HG03108 (cell line): Measurements from ENCODE around the gene INTS6L.

Experiments
- ATAC-seq: cut with Tn5 transposase; IDR thresholded peaks from one replicate; pipeline ENCODE4 v1.9.1; 2021; ENCODE audit warnings: moderate library complexity; ENCODE audit not compliant: unreplicated experiment

INTS6L gene, protein sequence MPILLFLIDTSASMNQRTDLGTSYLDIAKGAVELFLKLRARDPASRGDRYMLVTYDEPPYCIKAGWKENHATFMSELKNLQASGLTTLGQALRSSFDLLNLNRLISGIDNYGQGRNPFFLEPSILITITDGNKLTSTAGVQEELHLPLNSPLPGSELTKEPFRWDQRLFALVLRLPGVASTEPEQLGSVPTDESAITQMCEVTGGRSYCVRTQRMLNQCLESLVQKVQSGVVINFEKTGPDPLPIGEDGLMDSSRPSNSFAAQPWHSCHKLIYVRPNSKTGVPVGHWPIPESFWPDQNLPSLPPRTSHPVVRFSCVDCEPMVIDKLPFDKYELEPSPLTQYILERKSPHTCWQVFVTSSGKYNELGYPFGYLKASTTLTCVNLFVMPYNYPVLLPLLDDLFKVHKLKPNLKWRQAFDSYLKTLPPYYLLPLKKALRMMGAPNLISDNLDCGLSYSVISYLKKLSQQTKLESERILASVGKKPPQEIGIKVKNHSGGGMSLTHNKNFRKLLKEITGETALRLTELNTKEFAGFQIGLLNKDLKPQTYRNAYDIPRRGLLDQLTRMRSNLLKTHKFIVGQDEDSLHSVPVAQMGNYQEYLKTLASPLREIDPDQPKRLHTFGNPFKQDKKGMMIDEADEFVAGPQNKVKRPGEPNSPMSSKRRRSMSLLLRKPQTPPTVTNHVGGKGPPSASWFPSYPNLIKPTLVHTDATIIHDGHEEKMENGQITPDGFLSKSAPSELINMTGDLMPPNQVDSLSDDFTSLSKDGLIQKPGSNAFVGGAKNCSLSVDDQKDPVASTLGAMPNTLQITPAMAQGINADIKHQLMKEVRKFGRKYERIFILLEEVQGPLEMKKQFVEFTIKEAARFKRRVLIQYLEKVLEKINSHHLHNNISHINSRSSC

DNA sequence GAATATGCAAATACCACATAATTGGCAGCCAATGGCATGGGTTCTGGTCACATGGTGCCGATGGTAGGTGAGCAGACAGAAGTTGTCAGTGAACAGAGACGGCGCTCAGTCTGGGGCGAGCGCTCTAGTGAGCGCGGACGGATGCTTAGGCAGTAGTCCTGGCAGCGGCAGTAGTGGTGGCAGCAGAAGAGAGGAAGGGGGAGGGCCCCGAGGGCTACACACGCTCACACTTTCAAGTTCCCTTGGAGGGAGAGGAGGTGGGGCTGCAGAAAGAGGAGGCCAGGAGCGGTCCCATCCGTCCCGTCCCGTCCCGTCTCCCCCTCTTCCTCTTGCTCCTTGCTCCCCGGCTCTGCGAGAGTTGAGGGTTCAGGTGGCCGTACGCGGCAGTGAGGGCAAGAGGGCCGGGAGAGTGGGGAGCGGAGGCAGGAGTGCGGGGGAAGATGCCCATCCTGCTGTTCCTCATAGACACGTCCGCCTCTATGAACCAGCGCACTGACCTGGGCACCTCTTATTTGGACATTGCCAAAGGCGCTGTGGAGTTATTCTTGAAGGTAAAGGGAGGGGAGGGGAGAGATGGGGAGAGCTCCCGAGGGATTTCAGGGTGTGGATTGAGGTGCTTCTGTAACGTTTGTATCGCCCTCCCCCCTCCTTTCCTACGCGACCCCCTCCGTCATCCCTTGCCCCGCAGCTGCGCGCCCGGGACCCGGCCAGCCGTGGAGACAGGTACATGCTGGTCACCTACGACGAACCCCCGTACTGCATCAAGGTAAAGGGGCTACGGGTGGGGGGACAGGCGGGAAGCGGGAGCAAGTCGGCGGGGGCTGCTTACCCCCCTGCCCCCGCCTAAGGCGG is at the start of gene INTS6L:
Gene INTS6L (plus strand): TSS at position 108 of the 852 bp plus-strand sequence. CDS start 333 bp downstream, at position 441.
- peak; percentile 81 for ATAC-seq

DNA sequence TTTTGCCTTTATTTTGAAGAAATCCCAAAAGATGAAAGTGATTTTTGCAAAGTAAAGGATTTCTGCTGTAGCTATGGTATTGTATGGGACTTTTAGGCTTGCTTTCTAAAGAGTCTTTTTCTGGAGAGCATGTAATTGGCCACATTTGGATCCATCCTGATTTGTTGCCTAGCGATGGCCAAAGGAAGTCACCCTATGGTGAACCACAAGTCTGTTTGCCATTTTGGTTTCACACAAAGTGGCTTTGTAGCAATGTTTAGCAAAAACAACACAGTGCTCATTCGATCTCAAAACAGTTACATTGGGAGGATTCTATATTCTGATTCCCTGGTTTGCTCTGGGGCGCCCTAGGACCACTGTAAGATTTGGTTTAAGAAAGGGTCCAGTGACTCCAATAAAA is 44.1 kb upstream of the INTS6L start:
- no peak for ATAC-seq

DNA sequence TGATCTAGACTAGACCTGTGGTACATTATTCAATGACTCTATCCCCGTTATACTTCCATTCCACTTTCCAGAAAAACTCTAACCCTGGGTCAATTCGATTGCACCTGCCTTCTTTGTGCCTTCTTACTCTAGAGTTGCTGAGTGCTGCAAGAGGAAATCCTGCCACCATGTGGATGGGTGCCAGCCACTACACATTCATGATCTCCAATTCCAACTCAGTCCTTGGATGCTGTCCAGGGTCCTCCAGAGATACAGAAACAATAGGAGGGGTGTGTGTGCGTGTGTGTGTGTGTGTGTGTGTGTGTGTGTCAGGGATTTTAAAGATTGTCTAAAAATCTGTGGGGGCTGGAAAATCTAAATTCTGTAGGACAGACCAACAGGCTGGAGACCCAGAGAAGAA is 42.9 kb upstream of the INTS6L start:
- ATAC-seq, result no peak

DNA sequence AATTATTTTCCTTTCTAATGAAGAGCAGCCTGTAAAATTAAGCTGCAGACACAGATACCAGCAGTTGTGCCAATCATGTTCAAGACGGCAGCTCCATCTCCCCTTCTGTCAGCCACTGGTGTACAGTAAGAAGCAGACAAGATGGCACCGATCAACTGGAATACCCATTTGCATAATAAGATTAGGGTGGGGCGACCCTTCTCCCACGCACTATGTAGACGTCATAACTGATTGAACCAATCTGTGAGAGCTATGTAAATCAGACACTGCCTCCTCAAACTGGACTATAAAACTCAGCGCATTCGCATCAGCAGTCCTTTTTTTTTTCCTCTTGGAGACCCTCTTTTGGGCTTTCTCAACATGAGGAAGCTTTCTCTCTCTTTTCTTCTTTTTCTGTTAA is 40.4 kb upstream of the INTS6L start:
- no peak for ATAC-seq

DNA sequence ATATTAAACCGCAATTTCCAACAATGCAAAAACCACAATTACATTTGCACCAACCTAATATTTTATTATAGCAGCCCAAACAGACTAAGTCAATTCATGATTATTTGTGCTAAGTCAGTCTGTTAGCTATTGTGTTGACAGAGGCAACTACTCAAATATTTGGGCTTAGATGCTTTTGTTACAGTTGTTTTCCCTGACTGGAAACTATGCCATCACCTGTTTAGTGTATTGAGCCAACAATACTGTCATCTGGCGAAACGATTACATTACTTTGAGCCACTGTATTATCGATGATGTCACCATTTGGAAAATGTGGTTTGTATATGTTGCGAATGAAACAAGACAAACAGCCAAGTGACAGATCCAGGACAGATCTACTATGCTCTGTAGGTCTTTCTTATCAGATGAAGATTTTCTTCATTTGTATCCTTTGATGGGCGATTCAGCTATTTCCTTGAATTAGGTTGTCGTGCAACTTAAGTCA is 38.7 kb upstream of the INTS6L start:
- no peak for ATAC-seq

DNA sequence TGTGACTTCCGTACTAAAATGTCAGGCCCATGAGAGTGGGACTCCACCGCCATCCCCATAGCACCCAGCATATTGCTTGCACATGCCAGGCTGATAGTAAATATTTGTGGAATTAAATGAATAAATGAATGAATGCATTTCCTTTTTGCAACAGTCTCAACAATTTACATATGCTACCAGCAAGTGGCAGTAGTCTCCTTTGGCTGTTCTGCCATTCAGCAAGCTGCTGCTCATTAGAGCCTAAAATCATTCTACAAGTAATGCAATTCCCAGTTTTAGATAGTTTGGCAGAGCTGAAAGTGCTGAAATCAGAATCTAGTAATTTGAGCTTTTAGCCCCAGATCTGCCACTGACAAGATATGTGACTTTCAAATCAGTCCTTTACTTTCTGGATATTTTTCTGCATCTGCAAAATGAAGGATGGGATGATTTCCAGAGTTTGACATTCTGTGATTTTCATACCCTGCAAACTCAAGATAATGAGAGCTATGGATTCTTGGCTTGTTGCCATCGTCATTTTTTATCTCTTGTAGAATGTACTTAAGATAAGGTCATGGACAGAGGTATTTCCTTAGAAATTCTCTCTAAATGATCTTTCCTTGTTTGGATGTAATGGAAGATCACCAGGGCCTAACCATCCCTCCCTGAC is 35.7 kb upstream of the INTS6L start:
- ATAC-seq, result no peak

DNA sequence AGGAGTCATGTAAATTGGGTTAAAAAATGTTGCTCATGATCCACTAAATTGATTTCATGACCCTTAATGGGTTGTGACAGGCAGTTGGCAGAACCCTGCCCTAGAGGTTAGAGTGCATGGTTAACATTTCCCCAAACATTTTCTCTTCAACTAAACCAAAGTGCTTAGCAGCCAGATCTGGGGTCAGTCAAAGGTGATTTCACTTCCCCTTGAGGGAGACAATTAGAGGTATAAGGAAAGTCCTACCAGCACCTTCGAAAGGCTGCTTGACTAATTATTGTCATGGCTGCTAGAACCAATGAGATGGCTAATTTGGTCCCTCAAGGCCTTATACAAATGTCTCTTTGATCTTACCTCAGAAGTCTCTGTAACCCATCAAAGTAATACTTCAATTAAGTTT is 30.9 kb upstream of the INTS6L start:
- ATAC-seq, result peak; percentile 80

DNA sequence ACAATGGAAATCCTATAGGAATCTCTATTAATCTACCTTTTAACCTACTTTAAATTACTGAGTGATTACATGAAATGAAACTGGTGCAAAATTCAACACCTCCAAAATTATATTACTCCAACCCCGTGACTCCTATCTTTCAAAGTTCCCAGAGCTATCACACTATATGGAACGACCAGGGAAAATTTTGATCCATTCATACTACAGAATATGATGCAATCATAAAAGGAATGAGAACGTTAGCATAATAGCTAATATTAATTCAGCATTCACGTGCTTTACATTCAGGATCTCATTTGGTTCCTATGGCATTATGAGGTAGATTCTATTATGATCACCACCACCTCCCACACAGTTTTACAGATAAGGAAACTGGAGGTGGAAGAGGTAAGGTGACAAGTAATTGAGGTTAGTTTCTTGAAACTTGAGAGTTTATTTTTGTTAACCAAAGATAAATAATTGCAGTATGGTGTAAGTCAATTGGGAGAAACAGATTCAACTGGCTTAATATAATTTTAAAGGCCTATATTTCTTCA is 29.4 kb upstream of the INTS6L start:
- ATAC-seq, result no peak

DNA sequence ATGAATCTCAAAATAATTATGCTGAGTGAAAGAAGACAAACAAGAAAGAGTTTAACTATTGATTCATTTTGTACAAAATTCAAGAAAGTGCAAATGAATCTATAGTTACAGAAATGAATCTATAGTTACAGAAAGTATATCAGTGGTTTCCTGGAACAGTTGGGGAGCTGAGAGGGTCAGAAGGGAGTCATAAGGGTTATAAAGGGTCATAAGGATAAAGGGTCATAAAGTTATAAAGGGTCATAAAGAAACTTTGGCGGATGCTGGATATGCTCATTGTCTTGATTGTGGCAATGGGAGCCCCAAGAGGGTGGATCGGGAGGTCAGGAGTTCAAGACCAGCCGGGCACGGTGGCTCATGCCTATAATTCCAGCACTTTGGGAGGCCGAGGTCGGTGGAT is 26.0 kb upstream of the INTS6L start:
- ATAC-seq, result no peak

DNA sequence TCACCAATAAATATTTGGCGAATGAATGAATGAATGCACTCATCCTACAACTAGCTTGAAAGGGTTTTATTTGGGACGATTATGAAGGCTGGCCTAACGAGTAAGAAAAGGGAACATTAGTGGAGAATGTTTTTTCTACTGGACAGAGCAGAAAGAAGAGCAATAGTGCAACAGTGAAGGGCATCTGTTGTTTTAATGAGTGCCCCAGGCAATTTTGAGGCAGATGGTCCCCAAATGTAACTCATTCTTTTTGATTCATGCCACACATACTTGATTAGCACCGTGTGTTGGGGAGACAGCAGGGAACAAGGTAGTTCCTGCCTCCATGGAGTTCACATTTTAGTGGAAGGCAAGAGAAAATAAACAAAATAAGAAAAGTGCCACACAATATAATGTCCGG is 22.7 kb upstream of the INTS6L start:
- no peak for ATAC-seq

DNA sequence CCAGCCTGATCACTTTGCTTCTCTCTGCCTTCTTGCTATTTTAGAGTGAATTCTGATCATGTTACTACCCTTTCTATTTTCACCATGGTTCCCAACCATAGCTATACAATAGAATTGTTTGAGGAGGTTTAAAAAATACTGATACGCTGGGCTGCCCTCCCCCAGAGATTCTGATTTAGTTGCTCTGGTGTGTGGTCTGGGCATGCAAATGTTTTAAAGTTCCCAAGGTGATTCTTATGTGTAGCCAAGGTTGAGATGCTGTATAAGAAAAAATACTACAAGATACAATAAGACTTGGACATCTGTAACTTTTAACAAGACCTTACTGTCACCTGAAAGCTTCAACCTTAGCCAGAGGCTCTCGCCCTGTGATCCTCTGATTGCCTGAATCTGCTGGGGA is 22.2 kb upstream of the INTS6L start:
- no peak for ATAC-seq

DNA sequence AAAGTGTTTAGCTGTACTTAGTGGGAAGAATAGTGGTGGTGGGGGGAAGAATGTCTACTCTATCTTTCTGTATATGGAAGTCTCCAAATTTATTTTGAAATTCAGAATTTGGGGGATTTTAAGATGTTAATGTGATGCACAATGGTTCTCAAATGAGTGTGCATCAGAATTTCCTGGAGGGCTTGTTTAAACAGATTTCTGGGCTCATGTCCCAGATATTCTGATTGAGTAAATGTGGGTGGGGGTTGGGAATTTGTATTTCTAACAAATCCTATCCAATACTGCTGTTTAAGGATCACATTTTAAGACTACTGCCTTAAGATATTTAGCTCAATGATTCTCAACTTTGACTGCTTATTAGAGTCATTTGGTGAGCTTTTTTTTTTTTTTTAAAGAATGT is 15.1 kb upstream of the INTS6L start:
- no peak for ATAC-seq

DNA sequence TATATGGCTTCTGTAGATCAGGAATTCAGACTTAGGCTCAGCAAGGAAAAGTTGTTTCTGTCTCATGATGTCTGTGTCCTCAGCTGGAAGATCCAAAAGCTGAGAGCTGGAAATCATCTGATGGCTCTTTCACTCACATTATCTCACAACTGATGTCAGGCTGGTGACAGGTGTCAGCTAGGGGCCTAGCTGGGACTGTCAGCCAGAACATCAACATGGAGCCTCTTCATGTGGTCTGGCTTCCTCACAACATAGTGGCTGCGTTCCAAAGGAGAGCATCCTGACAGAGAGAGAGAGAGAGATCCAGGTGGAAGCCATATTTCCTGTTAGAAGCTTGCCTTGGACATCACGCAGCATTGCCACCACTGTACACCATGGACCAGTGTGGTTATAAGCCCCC is 10.6 kb upstream of the INTS6L start:
- no peak for ATAC-seq

DNA sequence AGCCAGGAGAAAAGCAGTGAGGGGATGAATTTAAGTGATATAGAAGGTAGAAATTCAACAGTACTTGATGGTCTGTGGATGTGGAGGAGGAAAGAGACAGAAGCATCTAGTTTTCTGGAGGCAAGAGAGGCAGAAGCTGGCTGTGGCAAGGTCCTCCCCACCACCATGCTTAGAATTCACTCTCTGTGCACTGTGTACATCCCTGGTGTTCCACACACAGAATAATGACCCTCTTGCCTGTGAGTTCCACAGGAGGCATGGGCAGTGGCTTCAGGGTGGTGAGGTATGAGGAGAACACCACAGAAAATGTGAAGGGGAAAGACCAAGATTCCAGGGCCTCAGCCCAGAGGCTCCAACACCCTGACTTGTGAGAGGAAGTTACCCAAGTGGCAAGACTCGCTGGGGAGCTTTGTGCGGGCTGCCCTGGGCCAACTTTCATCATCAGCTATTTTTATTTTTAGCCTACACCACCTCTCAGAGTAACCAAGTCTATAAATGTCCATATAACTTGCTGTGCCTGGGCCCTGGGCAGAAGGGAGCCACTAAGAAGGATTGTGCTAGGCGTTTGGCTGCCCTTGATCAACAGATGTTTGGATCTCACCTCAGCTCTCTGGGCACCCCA is 7.8 kb upstream of the INTS6L start:
- no peak for ATAC-seq

DNA sequence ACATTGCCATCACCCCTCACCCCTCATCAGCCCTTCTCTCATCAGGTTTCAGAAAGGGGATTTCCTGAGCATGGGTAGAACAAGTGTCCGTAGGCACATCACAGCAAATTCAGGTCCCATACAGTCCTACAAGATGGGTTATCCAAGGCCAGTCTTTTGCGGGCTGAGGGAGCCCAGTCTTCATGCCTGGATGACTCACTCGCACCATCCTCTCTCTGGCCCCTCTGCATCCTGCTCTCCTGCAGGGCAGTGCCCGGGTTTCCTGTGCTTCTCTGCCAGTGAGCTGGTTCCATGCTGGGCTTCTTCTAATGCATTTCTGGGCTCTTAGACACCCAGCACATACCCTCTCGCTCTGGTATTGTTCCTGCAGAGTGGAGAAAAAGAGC is 7.3 kb upstream of the INTS6L start:
- ATAC-seq, result no peak

DNA sequence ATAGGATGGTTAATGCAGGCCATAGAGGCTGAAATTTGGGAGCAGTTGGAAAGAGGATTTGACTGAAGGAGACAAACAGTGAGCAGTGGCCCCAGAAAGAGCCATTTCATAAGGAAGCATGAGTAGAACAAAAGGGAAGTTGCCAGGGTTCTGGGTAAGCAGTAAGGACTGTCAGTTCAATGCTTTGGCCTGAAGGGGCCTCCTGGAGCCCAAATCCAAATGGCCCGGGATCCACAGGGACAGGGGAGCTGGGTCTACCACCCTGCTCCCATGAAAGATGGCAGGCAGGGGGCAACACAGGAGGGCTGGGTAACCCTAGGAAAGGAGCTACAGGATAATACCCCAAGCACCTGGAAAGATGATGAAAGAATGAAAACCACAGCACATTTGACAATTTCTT is 4.1 kb upstream of the INTS6L start:
- ATAC-seq, result no peak

DNA sequence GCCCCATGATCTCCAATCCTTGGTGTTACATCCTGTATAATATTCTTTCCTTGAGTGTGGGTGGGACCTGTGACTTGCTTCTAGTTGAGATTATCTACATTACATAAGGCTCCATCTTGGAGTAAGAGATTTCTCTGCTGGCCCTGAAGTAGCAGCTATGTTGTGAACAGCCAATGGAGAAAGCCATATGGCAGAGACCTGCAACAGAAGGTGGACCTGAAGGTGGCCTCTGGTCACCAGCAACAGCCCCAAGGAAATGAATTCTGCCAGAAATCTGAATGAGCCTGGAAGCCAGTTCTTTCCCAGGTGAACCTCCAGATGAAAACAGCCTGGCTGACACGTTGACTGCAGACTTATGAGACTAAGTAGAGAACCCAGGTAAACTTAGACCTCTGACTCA is 2.3 kb upstream of the INTS6L start:
- ATAC-seq, result no peak

DNA sequence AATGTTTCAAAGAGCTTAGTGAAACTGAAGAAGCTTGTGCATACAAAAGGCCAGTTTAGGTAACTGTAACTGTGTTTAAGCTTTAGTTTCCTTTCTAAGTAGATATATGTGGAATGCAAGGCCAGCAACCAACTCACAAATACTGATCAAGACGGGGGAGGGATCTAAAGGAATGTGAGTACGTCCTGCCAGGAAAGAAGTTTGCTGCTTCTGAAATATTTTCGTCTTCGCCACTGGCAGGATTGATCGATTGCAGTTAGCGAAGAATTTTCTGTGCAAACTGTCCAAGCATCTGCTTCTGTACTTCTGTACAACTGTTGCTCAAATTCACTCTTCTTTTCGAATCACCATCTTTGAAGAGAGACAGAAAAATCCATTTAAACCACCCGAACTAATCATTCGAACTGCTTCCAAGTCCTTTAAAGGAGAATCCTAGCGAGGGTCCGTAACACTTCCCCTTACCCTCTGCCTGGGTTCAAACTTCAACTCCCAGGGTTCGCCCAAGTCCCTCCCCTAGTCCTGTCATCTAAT is 373 bp upstream of the INTS6L start:
- no peak for ATAC-seq

DNA sequence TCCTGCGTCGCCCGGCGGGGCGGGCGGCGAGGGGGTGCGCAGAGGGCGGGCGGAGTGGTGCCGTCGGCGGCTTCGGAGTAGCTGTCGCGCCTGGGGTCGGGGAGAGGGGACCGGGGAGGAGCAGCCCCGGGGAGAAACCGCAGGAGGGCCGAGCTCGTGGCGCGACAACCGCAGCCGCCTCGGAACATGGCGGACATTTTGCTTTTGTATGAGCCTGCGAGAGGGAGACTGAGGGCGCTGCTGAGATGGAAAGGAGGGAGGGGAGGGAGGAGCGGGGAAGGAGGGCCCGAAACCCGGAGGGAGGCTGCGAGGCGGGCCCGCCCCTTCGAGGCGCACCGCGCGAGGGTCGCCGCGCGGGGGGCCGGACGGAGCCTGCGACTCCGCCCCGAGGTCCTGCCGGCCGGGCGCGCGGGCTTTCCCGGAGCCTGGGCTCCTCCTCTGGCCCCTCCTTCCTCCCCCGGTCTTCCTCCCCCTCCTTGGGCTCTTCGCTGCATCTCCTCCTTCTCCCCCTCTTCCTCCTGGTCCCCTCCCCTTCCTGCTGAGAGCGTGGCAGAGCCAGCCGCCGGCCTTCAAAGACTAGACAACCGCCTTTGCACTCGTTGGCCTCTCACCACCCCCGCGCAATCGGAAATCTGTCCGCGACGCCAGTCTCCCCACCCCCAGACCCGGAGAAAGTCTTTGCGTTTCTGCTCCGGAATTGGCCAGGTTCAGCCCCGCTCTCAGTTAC is 1.1 kb downstream of the INTS6L start:
- peak; percentile 53 for ATAC-seq
